Amniotic stem cell (primary cell): Measurements from ENCODE around the gene CALHM4.
"Not testable (repeated sequence)": the region's sequence is repeated elsewhere in the genome, so short reads cannot be mapped to it uniquely, and the experiment has no call there.

Experiments
- DNase-seq: peaks from one replicate; lab custom pipeline; 2025; lab: John Stamatoyannopoulos, UW

CALHM4 gene

GRCh38 chr6:116577486-116577885 lies 23.9 kb downstream of the CALHM4 start:
- no peak for DNase-seq

GRCh38 chr6:116578335-116578734 lies 24.8 kb downstream of the CALHM4 start:
- DNase-seq, result no peak

GRCh38 chr6:116579143-116579542 lies 25.6 kb downstream of the CALHM4 start:
- no peak for DNase-seq

GRCh38 chr6:116580198-116580597 lies 26.6 kb downstream of the CALHM4 start:
- DNase-seq, result no peak

- DNase-seq, result no peak
These were observed 32.7 kb downstream of the CALHM4 start for GRCh38 chr6:116586276-116586675.

DNA sequence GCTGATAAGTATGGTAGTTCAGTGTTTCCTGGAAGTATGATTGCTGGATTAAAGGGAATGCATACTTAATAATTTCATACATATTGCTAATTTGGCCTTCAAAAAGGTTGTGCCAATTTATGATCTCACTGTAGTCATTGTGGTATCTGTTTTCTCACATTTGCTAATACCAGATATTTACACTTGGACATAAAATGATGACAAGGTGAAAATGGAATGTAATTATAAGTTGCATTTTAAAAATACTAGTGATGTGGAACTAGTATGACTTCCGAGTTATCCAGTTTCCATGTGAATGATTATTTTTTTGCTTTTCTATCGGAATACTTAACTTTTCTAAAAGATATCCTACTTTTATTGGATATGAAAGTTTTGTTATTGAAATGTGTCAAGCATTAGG lies 33.2 kb downstream of the CALHM4 start:
- no peak for DNase-seq

GRCh38 chr6:116595247-116595646 lies 41.7 kb downstream of the CALHM4 start:
- no peak for DNase-seq

GRCh38 chr6:116596815-116597214 lies 43.3 kb downstream of the CALHM4 start:
- DNase-seq, result no peak

DNA sequence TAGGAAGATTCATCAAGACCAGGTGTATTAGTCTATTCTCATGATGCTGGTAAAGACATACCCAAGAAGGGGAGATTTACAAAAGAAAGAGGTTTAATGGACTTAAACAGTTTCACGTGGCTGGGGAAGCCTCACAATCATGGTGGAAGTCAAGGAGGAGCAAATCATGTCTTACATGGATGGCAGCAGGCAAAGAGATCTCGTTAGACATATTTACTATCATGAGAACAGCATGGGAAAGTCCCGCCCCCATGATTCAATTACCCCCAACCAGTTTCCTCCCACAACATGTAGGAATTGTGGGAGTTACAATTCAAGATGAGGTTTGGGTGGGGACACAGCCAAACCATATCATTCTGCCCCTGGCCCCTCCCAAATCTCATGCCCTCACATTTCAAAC lies 50.4 kb downstream of the CALHM4 start:
- not testable (repeated sequence) for DNase-seq

- DNase-seq, result not testable (repeated sequence)
These were observed 51.3 kb downstream of the CALHM4 start for GRCh38 chr6:116604868-116605267.

DNA sequence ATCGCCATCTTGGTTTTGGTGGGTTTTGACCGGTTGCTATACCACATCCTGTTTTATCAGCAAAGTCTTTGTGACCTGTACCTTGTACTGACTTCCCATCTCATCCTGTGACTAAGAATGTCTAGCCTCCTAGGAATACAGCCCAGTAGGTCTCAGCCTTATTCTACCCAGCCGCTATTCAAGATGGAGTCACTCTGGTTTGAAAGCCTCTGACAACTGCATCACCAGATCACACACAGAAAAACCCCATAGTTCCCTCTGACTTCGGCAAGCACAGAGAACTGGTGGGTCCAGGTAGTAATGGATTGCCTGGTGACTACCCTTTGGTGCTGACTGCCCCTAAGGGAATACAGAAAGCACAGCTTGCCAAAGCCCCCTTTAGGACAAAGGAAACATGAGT lies 52.4 kb downstream of the CALHM4 start:
- DNase-seq, result no peak
